ENCODE data around the gene MTMR10.

Gene MTMR10

GRCh38 chr15:30953731-30954378 is 37.6 kb downstream of the MTMR10 start:
- no peak for DNase-seq

- no peak for DNase-seq
These were observed 38.2 kb downstream of the MTMR10 start for GRCh38 chr15:30953183-30953582.

DNA sequence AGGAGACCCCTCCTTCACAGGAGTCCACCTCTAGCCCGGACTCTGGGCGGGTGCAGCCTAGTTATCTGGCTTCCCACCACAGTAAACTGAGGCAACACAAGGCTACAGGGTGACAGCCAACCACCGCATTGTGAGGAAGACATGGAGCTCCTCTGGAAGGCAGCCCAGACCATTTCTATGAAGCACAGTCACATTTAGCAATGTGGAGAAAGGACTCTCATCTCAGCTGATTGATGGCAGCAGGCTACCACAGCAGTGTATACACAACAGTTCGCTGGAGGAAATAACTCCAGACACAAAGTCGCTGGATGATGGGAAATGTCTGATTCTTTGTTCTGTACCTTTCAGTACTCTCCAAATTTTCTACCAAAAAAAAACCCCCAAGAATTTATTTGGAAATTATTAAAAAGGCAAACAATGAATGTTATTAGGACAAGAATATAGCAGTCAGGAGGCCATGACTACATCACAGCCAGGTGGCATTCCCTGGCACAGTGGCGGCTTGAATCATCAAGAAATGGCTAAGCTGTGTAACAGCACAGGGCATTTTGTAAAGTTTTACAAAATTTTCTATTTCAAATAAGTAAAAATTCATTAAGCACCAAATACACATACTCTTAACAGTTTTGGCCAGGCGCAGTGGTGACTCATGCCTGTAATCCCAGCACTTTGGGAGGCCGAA is 47.6 kb downstream of the MTMR10 start:
- DNase-seq: no peak

DNA sequence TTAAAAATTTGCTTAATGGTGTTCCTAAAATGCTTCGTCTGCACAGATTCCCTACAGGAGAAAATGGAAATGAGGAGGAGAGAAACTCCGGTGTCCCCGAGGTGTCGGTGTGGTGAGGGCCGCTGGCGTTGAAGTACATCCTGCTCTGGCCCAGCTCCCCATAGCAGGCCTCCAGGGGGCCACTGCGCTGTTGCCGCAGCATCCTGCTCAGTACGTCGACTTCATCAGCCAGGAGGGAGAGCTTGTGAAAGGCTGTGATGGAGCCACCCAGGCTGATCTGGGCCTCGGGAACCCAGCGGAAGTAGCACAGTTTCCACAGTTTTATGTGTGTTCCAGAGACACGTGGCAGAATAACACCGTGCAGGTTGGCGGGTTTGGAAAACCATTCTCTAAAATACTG is 49.9 kb downstream of the MTMR10 start:
- DNase-seq: no peak

- DNase-seq: no peak
These were observed 51.1 kb downstream of the MTMR10 start for GRCh38 chr15:30940359-30940758.

DNA sequence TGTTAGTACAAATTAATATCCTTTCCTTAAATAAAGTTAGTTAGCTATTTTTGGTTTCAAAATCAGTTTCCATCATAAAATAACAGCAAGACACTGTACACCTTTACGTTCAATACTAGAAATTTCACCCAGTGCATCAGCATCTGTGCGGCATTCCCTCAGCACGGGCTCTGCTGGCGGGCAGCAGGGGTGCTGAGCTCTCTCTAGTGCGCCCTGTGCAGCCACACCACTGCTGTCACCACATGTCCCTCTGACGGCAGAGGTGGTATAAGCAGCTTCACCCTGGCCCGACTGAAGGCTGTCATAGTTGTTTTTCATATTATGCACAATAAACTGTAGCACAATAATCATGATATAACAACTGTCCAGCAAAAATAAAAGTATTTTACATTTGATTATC is 52.3 kb downstream of the MTMR10 start:
- no peak for DNase-seq

- DNase-seq: no peak
These were observed 58.1 kb downstream of the MTMR10 start for GRCh38 chr15:30933293-30933692.

DNA sequence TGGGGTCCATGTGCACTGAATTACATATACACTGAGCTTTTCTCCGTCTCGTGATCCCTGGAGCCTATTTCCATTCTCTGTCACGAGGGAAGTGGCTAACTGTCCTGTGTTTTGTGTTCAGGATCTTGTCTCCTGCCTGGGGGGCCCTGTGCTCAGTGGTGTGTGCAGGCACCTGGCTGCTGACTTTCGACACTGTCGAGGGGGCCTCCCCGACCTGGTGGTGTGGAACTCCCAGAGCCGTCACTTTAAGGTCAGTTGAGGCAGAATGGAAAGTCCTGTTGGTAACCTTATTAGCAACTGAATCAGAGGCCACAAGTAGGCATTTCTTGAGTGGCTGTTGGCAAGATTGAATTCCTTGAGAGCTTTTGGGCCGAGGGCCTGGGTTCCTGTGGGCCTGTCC is 61.0 kb downstream of the MTMR10 start:
- no peak for DNase-seq

- no peak for DNase-seq
These were observed 61.4 kb downstream of the MTMR10 start for GRCh38 chr15:30929982-30930381.

DNA sequence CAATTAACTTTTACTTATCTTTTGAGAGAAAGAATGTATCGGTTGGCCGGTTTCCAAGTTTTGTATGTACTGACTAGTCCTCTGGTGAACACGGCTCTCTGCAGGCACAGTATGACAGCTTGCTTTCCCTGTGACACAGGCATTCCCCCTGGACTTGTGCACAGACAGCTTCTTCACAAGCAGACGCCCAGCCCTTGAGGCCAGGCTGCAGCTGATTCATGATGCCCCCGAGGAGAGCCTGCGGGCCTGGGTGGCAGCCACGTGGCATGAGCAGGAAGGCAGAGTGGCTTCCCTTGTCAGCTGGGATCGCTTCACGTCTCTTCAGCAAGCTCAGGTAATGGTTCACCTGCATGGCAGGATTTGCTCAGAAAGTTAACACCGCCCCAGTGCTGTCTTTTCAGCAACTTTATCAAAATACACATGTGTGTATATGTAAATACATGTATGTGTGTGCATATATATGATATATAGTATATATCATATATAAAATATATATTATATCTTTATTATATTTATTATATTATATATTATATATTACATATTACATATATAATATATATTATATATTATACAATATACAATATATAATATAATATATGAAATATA is 62.3 kb downstream of the MTMR10 start:
- no peak for DNase-seq

DNA sequence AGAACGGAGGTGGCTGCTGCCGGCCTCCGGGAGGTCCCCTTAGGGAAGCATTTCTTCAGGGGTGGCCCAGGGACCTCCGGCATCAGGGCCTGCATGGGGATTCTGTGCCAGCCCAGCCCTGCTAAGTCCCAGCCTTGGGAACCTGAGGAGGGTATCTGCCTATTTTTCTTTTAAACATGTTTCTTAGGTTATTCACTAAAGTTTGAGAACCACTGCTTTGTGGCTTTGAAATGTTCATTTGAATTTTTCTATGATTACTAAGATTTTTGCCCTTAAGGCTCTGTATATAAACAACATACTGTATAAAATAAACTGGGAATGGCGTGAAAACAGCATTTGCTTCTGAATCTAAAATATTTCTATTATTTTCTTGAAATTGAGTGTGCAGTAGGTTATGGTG is 63.4 kb downstream of the MTMR10 start:
- DNase-seq: no peak

DNA sequence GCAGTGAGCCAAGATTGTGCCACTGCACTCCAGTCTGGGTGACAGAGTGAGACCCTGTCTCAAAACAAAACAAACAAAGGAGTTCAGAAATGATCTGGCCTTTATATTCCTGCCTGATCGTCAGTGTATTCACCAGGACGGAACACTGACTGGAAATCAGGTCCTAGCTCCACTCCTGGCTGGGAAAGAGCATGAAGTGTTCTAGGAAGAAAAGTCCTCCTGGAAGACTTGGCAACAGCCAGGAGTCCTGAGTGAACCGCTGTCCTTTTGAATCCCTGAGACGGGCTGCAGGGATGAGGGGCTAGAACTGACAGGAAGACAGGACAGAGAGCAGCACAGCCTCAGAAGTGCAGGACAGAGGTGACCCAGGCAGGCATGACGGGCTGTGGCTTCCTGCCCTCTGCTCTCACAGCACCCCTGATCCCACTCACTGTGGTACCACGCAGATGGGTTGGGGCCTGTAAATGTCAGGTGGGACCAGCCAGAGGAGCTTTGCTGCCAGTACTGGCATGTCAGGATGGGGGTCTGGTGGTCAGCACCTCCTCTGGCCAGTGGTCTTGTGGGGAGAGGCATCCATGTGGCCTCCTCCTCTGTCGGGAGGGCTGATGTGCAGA is 64.2 kb downstream of the MTMR10 start:
- no peak for DNase-seq

DNA sequence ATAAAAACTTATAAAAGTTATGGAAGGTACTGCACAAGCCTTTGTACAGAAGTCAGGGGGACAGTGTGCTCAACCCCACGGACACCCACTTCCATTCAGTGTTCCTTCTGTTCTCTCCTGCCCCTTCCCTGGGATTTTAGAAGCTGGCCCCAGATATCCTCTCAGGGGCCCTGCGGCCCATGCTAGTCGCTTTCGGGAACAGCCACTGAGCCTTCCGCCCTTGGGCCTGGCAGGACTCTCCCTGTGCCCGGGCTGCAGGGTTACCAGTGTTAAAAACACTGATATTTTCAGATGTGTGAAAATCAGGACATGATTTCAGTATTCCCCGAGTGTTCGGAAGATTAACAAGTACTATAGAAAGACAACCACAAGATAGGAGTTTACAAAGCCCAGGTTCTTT is 65.3 kb downstream of the MTMR10 start:
- no peak for DNase-seq

GRCh38 chr15:30925686-30926085 is 65.7 kb downstream of the MTMR10 start:
- no peak for DNase-seq

DNA sequence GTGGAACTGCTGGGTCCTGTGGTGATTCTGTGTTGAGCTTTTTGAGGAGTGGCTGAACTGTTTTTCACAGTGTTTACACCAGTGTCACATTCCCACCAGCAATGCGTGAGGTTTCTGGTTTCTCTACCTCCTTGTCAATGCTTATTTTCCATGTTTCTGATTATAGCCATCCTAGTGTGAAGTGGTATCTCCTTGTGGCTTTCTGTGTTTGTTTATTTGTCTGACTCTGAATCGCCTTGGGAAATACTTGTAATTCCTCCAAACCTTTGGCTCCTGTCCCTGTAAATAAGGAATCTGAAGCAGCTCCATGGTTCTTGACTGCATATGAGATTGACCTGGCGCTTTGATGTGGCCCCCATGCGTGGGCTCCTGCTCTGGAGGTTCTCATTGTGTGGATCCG is 67.1 kb downstream of the MTMR10 start:
- no peak for DNase-seq

GRCh38 chr15:30923429-30923828 is 68.0 kb downstream of the MTMR10 start:
- no peak for DNase-seq

DNA sequence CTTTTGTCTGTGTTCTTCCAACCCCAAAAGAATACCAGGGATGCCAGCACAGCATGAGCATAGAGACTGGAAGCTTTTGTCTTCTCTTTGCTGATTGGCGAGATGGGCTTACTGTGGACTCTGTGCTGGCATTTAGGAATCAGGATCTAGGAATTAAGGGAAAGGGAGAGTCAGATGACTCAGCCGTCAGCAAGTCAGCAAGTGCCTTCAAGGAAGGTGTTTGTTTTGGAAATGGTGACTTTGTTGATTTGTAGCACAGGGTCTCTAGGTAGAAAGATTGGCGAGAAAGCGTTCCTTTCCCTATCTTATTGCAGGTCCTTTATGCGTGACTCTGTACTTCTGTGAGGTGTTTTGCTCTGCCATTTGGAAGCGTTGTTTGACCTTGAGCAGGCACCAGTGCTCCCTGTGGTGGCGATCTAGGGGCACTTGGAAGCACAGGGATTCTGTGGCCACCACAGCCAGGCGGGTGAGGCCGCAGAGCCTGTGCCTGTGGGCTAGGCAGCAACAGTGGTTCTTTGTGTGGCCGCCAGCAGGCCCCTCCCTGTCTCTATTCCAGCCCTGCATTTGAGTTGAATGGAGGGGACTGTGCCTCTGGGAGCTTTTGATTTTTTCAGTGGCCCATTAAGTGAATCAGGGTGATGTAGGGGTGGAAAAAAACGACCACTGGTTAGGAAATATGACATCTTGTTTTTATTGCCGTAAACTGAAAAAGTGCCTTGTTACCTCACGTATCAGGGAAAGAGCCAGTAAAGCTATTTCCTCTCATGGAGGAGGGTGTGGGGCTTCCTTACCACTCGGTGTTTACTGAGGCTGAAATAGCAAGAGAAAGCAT is 68.7 kb downstream of the MTMR10 start:
- DNase-seq: no peak

DNA sequence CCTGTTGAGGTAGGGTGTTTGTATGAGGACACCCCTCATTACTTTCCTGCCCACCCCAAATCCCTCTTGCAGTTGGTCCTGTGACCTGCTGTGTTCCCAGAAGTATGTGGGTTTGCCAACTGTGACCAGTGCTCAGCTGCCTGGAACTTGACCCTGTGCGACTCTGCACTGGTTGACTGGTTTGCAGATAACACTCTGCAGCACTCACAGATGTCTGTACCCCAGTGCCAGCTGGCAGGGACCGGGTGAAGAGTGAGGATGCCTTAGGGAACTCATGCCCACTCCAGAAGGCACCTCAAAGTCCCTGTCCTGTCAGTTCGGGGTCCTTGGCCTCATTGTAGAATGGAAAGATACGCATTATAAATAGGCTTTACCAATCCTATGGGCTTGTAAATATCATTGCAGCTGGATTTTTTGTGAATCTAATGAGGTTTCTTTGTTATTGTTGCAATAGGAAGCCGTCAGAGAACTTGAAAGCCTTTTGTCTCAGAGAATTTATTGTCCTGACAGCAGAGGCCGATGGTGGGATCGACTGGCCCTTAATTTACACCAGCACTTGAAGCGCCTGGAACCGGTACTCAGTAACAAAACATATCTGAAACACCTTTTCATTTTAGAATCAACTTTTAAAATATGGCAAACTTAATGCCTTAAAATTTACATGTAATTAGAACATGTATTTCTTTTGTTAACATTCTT is 69.5 kb downstream of the MTMR10 start:
- no peak for DNase-seq

- no peak for DNase-seq
These were observed 70.3 kb downstream of the MTMR10 start for GRCh38 chr15:30921106-30921505.

- no peak for DNase-seq
These were observed 71.4 kb downstream of the MTMR10 start for GRCh38 chr15:30919877-30920550.

DNA sequence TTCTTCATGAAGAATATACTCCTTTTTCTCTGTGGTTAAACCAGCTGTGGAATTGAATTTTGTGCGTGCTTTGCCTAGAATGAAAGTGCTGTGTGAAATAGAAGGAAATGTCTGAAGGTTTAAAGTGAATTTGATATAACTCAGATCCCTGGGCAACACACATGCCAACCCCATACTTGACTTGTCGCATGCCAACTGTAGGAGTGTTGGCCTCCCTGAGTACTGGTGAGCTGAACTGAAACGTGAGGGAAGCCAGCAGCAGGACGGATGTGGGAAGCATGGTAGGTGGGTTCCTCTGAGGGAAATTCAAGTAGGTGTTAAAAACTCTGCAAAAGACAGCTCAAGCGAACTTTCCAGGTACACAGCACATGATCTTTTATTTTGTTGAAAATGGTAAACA is 73.1 kb downstream of the MTMR10 start:
- DNase-seq: no peak

GRCh38 chr15:30917675-30918074 is 73.8 kb downstream of the MTMR10 start:
- no peak for DNase-seq
